K562 (cell line): ENCODE measurements around the gene MRPS18B. TPM values are rescaled to one million over a fixed set of nuclear protein-coding genes. Genes with fewer than 3 reads are reported as not detected.
A peak's percentile ranks its signal among the peaks of the same experiment; 100 is the strongest.

ENCODE experiments used
- CEBPG ChIP-seq, 3 experiments: fragments of 200-800 bp in 1 of 3; sonication (Bioruptor generic) in 1 of 3; sonication (generic) in 1 of 3; formaldehyde crosslinking in 1 of 3; IDR thresholded peaks in 2 of 3; conservative IDR thresholded peaks in 1 of 3; 2 replicates each; pipeline versions ENCODE4 v1.6.1 to v1.8.0; 2016 to 2022; ENCODE audit warnings: missing compliant biosample characterization in 2 of 3, missing genetic modification characterization in 2 of 3, mild to moderate bottlenecking in 1 of 3, missing genetic modification reagents in 1 of 3
- CHD7 ChIP-seq: fragments of 200-600 bp; sonication (generic); IDR thresholded peaks from one replicate; pipeline ENCODE4 v1.6.1; 2012; ENCODE audit warnings: mild to moderate bottlenecking, low read depth, low read length, inconsistent platforms
- CREB1 ChIP-seq, 2 experiments: sonication (generic) in 1 of 2; formaldehyde crosslinking in 1 of 2; IDR thresholded peaks; 2 replicates each; pipeline versions ENCODE4 v1.6.1 to v1.8.0; 2012 to 2022; ENCODE audit warnings: inconsistent platforms in 1 of 2, mild to moderate bottlenecking in 1 of 2, missing genetic modification reagents in 1 of 2, moderate library complexity in 1 of 2
- ELF1 ChIP-seq: fragments of 200-800 bp; sonication (Bioruptor generic); IDR thresholded peaks from 2 replicates; pipeline ENCODE4 v1.6.1; 2016; ENCODE audit warnings: missing genetic modification characterization, missing compliant biosample characterization
- RFX1 ChIP-seq: fragments of 450-650 bp; IDR thresholded peaks from 2 replicates; pipeline ENCODE4 v1.6.1; 2016; ENCODE audit warnings: mild to moderate bottlenecking, moderate library complexity
- TGIF2 ChIP-seq: sonication (generic); formaldehyde crosslinking; IDR thresholded peaks from 2 replicates; pipeline ENCODE4 v1.8.1; 2022; ENCODE audit warnings: mild to moderate bottlenecking, missing genetic modification reagents, moderate library complexity
- THRAP3 ChIP-seq: fragments of 450-650 bp; IDR thresholded peaks from 2 replicates; pipeline ENCODE4 v1.6.1; 2016; ENCODE audit warnings: mild to moderate bottlenecking, inconsistent platforms, borderline replicate concordance
- ZC3H11A ChIP-seq: IDR thresholded peaks from 2 replicates; pipeline ENCODE4 v1.6.1; 2012; ENCODE audit warnings: low read depth, low read length, improper control_type of control experiment
- ZNF695 ChIP-seq: fragments of 450-650 bp; formaldehyde crosslinking; IDR thresholded peaks from 2 replicates; pipeline ENCODE4 v1.4.0; 2020; ENCODE audit warnings: mild to moderate bottlenecking, moderate library complexity
- ZSCAN29 ChIP-seq: fragments of 450-650 bp; IDR thresholded peaks from 2 replicates; pipeline ENCODE4 v1.6.1; 2017
- polyA plus RNA-seq, 8 experiments: library from polyadenylated mRNA; depleted of rRNA in 4 of 8; stranded (reverse) in 5 of 8; unstranded in 3 of 8; fragments of >200 nt; fragmentation: Nextera tagmentation in 2 of 8; fragmentation: Illumina TruSeq in 1 of 8; extraction: Ambion mirVana in 2 of 8; extraction: Trizol in 1 of 8; gene quantifications; 2 replicates each; pipeline versions ENCODE4 v1.2.1 to v1.2.3, GENCODE V29; 2011 to 2014; ENCODE audit warnings: inconsistent platforms in 1 of 8, missing spikeins in 1 of 8
- total RNA-seq, 7 experiments: library from RNA; depleted of rRNA in 6 of 7; stranded (reverse); fragments of >200 nt in 6 of 7; fragmentation: Illumina TruSeq in 2 of 7; extraction: Trizol in 2 of 7; gene quantifications; 2 replicates each; pipeline versions ENCODE4 v1.2.1 to v1.2.3, GENCODE V29; 2011 to 2021; ENCODE audit warnings: low replicate concordance in 1 of 7
- TF ChIP-seq, protein P1 (sequence below): fragments of 150-350 bp; IDR thresholded peaks from 2 replicates; pipeline ENCODE4 v1.6.1; 2014; ENCODE audit warnings: low read depth, mild to moderate bottlenecking, low read length, borderline replicate concordance

The MRPS18B gene
- total and polyA plus RNA-seq, 9 of the 15 experiments (the other 6 are each of a cell fraction or from before 2014, with no cell fraction given) = 132 to 383 (median 178) TPM

DNA sequence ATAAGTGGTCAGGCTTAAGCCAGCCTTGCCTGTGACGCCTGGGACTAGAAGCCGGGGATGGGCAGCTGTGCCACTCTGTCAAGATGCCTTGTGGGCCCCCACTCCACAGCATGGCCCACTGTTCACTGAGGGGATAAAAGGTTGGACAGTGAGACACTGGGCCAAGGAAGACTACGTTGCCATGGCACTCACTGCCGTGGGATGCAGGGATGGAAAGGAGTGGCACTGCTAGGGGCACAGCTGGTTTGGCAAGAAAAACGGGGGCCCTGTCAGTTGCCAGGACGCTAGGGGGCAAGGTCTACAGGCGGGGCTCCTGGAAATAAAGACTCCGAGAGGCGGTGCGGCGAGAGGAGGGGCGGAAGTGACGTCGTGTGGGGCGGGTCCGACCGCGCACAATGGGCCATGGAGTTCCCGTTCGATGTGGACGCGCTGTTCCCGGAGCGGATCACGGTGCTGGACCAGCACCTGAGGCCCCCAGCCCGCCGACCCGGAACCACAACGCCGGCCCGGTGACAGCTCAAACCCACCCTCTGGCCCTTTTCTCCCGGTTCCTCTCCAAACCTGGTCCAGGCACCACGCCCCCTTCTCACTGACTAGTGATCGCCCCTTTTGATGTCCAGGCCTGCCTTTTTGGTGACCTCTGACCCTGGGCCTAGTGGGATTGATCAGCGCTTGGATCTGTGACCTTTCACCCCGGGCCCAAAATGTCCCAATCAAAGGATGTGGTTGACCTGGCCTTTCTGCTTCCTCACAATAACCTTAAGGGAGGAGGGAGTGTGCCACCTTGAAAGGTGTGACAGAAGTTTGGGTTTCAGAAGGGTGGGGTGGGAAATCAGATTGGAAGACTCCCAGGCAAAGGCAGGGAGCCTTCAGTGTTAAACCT lies 9.1 kb downstream of the MRPS18B start, which contains the start of gene ATAT1 (continued):
- TF ChIP-seq, protein P1, sequence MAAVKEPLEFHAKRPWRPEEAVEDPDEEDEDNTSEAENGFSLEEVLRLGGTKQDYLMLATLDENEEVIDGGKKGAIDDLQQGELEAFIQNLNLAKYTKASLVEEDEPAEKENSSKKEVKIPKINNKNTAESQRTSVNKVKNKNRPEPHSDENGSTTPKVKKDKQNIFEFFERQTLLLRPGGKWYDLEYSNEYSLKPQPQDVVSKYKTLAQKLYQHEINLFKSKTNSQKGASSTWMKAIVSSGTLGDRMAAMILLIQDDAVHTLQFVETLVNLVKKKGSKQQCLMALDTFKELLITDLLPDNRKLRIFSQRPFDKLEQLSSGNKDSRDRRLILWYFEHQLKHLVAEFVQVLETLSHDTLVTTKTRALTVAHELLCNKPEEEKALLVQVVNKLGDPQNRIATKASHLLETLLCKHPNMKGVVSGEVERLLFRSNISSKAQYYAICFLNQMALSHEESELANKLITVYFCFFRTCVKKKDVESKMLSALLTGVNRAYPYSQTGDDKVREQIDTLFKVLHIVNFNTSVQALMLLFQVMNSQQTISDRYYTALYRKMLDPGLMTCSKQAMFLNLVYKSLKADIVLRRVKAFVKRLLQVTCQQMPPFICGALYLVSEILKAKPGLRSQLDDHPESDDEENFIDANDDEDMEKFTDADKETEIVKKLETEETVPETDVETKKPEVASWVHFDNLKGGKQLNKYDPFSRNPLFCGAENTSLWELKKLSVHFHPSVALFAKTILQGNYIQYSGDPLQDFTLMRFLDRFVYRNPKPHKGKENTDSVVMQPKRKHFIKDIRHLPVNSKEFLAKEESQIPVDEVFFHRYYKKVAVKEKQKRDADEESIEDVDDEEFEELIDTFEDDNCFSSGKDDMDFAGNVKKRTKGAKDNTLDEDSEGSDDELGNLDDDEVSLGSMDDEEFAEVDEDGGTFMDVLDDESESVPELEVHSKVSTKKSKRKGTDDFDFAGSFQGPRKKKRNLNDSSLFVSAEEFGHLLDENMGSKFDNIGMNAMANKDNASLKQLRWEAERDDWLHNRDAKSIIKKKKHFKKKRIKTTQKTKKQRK = no peak
- TF ChIP-seq ZC3H11A = no peak
- no peak for TF ChIP-seq ZSCAN29
- TF ChIP-seq TGIF2 = no peak
- peak; percentile 24 for TF ChIP-seq CHD7
- TF ChIP-seq THRAP3 = peak; percentile 73; the same call in 1 of the 2 replicates
- no peak for TF ChIP-seq ELF1 (tag)
- peak; percentile 35; the same call in 1 of the 2 replicates for TF ChIP-seq CREB1 (IDR thresholded peaks at IDR 0.05)
- TF ChIP-seq CREB1 (CRISPR knock-in tag; IDR thresholded peaks at IDR 0.05) = peak; percentile 76; the same call in 1 of the 2 replicates
- TF ChIP-seq ZNF695 = 0 out of 2 replicates have a peak, but pooled peaks have one; percentile 12
- no peak for TF ChIP-seq CEBPG (CRISPR knock-in tag; IDR thresholded peaks at IDR 0.05)
- no peak for TF ChIP-seq CEBPG (tag; conservative IDR thresholded peaks at IDR 0.05 in 1 of 2, IDR thresholded peaks at IDR 0.05 in 1 of 2)
- no peak; the same call in 1 of the 2 replicates for TF ChIP-seq RFX1
